Measurements from ENCODE around the gene KRTAP10-12. TPM values are rescaled to one million over a fixed set of nuclear protein-coding genes. Genes with fewer than 3 reads are reported as not detected.

KRTAP10-12 gene
- total and polyA plus RNA-seq, 2 of the 13 experiments (the other 11 are each of a cell fraction or from before 2014, with no cell fraction given): not detected

DNA sequence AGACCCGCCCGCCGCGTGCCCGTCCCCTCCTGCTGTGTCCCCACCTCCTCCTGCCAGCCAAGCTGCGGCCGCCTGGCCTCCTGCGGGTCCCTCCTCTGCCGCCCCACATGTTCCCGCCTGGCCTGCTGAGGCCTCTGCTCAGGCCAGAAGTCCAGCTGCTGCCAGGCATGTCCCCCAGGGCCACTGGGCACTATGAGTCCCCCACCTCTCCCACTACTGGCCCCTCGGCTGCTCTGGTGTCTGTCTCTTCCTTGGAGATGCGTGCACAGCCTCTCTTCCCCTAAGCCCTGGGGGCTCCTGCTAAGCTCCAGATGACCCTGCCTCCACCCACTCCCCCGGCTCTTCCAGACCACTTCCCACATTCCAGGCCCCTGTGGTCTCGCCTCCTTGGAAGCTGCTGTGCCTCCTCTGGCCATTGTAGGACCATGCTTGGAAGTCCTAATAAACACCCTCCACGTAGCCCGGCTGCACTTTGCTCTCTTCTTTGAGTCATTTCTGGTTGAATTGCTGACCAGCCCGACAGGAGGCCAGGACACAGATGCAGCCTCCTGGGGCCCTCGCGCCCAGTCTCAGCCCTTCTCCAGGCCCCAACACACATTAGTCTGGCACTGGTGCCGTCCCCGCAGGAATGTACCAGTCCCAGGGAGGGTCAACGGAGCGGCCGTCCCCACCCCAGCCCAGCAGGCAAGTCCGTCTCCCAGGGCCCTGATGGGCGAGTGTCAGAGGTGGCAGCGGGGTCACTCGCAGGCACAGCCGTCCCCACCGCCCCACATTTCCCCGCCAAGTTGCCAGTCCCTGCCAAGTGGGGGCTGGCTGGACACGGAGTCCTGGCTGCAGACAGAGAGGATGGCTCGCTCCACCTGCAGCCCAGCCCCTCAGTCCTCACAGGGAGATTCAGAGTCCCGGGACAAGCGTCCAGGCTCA, 1.1 kb downstream of the KRTAP10-12 start (continued):
- TF ChIP-seq, protein P1, sequence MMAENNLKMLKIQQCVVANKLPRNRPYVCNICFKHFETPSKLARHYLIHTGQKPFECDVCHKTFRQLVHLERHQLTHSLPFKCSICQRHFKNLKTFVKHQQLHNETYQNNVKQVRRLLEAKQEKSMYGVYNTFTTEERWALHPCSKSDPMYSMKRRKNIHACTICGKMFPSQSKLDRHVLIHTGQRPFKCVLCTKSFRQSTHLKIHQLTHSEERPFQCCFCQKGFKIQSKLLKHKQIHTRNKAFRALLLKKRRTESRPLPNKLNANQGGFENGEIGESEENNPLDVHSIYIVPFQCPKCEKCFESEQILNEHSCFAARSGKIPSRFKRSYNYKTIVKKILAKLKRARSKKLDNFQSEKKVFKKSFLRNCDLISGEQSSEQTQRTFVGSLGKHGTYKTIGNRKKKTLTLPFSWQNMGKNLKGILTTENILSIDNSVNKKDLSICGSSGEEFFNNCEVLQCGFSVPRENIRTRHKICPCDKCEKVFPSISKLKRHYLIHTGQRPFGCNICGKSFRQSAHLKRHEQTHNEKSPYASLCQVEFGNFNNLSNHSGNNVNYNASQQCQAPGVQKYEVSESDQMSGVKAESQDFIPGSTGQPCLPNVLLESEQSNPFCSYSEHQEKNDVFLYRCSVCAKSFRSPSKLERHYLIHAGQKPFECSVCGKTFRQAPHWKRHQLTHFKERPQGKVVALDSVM (CRISPR knock-in tag; IDR thresholded peaks at IDR 0.05): peak; percentile 85
- TF ChIP-seq, protein P2, sequence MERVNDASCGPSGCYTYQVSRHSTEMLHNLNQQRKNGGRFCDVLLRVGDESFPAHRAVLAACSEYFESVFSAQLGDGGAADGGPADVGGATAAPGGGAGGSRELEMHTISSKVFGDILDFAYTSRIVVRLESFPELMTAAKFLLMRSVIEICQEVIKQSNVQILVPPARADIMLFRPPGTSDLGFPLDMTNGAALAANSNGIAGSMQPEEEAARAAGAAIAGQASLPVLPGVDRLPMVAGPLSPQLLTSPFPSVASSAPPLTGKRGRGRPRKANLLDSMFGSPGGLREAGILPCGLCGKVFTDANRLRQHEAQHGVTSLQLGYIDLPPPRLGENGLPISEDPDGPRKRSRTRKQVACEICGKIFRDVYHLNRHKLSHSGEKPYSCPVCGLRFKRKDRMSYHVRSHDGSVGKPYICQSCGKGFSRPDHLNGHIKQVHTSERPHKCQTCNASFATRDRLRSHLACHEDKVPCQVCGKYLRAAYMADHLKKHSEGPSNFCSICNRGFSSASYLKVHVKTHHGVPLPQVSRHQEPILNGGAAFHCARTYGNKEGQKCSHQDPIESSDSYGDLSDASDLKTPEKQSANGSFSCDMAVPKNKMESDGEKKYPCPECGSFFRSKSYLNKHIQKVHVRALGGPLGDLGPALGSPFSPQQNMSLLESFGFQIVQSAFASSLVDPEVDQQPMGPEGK (CRISPR knock-in tag; IDR thresholded peaks at IDR 0.05): peak; percentile 47; the same call in 1 of the 2 replicates
- TF ChIP-seq ZNF33A (CRISPR knock-in tag; IDR thresholded peaks at IDR 0.05; ENCODE audit: borderline replicate concordance): peak; percentile 83; the same call in 1 of the 2 replicates
- no peak for TF ChIP-seq ZNF619 (CRISPR knock-in tag; IDR thresholded peaks at IDR 0.05)
- TF ChIP-seq, protein P3, sequence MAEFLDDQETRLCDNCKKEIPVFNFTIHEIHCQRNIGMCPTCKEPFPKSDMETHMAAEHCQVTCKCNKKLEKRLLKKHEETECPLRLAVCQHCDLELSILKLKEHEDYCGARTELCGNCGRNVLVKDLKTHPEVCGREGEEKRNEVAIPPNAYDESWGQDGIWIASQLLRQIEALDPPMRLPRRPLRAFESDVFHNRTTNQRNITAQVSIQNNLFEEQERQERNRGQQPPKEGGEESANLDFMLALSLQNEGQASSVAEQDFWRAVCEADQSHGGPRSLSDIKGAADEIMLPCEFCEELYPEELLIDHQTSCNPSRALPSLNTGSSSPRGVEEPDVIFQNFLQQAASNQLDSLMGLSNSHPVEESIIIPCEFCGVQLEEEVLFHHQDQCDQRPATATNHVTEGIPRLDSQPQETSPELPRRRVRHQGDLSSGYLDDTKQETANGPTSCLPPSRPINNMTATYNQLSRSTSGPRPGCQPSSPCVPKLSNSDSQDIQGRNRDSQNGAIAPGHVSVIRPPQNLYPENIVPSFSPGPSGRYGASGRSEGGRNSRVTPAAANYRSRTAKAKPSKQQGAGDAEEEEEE (CRISPR knock-in tag; IDR thresholded peaks at IDR 0.05; ENCODE audit: borderline replicate concordance): 0 out of 2 replicates have a peak, but pooled peaks have one; percentile 3
- TF ChIP-seq POGZ (CRISPR knock-in tag; IDR thresholded peaks at IDR 0.05): 0 out of 2 replicates have a peak, but pooled peaks have one; percentile 37
- no peak for TF ChIP-seq NONO (IDR thresholded peaks at IDR 0.05)
- TF ChIP-seq NONO (CRISPR knock-in tag; conservative IDR thresholded peaks at IDR 0.05): peak; percentile 24; the same call in 1 of the 2 replicates
- TF ChIP-seq, protein P4, sequence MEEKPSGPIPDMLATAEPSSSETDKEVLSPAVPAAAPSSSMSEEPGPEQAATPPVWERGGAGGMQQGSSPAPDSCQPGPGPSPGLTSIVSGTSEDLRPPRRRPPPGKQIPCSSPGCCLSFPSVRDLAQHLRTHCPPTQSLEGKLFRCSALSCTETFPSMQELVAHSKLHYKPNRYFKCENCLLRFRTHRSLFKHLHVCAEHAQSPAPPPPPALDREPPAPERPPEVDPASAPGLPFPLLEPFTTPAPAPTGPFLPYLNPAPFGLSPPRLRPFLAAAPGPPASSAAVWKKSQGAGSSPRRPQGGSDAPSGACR (CRISPR knock-in tag; IDR thresholded peaks at IDR 0.05): peak; percentile 65; the same call in 1 of the 2 replicates
- TF ChIP-seq, protein P5, sequence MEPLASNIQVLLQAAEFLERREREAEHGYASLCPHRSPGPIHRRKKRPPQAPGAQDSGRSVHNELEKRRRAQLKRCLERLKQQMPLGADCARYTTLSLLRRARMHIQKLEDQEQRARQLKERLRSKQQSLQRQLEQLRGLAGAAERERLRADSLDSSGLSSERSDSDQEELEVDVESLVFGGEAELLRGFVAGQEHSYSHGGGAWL (CRISPR knock-in tag; IDR thresholded peaks at IDR 0.05): no peak
- TF ChIP-seq, protein P6, sequence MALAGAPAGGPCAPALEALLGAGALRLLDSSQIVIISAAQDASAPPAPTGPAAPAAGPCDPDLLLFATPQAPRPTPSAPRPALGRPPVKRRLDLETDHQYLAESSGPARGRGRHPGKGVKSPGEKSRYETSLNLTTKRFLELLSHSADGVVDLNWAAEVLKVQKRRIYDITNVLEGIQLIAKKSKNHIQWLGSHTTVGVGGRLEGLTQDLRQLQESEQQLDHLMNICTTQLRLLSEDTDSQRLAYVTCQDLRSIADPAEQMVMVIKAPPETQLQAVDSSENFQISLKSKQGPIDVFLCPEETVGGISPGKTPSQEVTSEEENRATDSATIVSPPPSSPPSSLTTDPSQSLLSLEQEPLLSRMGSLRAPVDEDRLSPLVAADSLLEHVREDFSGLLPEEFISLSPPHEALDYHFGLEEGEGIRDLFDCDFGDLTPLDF (CRISPR knock-in tag; IDR thresholded peaks at IDR 0.05): 0 out of 2 replicates have a peak, but pooled peaks have one; percentile 31
- TF ChIP-seq, protein P7, sequence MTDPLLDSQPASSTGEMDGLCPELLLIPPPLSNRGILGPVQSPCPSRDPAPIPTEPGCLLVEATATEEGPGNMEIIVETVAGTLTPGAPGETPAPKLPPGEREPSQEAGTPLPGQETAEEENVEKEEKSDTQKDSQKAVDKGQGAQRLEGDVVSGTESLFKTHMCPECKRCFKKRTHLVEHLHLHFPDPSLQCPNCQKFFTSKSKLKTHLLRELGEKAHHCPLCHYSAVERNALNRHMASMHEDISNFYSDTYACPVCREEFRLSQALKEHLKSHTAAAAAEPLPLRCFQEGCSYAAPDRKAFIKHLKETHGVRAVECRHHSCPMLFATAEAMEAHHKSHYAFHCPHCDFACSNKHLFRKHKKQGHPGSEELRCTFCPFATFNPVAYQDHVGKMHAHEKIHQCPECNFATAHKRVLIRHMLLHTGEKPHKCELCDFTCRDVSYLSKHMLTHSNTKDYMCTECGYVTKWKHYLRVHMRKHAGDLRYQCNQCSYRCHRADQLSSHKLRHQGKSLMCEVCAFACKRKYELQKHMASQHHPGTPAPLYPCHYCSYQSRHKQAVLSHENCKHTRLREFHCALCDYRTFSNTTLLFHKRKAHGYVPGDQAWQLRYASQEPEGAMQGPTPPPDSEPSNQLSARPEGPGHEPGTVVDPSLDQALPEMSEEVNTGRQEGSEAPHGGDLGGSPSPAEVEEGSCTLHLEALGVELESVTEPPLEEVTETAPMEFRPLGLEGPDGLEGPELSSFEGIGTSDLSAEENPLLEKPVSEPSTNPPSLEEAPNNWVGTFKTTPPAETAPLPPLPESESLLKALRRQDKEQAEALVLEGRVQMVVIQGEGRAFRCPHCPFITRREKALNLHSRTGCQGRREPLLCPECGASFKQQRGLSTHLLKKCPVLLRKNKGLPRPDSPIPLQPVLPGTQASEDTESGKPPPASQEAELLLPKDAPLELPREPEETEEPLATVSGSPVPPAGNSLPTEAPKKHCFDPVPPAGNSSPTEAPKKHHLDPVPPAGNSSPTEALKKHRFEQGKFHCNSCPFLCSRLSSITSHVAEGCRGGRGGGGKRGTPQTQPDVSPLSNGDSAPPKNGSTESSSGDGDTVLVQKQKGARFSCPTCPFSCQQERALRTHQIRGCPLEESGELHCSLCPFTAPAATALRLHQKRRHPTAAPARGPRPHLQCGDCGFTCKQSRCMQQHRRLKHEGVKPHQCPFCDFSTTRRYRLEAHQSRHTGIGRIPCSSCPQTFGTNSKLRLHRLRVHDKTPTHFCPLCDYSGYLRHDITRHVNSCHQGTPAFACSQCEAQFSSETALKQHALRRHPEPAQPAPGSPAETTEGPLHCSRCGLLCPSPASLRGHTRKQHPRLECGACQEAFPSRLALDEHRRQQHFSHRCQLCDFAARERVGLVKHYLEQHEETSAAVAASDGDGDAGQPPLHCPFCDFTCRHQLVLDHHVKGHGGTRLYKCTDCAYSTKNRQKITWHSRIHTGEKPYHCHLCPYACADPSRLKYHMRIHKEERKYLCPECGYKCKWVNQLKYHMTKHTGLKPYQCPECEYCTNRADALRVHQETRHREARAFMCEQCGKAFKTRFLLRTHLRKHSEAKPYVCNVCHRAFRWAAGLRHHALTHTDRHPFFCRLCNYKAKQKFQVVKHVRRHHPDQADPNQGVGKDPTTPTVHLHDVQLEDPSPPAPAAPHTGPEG (CRISPR knock-in tag; IDR thresholded peaks at IDR 0.05): peak; percentile 46; the same call in 1 of the 2 replicates
